WI38 (cell line): ENCODE data around the gene MCTP1.
"Not testable (repeated sequence)": the region's sequence is repeated elsewhere in the genome, so short reads cannot be mapped to it uniquely, and the experiment has no call there.

Experiments
- H3K4me3 ChIP-seq: 2 replicates; pipeline ENCODE4 v1.5.1; 2011; ENCODE audit warnings: low read depth, mild to moderate bottlenecking, control low read depth, low read length
- TF ChIP-seq, protein P1 (sequence below): IDR thresholded peaks from 2 replicates; pipeline ENCODE4 v1.5.1; 2012; ENCODE audit warnings: low read depth, mild to moderate bottlenecking, control low read depth, low read length

MCTP1 gene

DNA sequence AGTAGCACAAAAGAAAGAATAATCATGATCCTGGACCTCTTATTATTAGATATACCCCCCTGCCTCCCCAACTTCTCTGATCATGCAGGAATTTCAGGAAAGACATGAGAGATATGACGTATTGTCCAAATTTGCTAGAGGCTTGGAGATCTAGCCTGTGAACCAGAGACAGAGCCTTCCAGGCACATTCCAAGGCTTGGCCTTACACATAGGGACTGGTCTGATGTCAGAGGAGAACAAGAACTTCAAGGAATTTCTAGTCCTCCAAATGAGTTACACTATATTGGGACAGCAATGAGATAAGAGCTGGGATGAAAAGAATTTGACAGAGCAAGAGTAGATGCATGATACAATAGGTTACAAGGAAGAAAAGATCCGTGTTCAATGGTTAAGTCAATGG is 67.0 kb downstream of the MCTP1 start:
- TF ChIP-seq, protein P1, sequence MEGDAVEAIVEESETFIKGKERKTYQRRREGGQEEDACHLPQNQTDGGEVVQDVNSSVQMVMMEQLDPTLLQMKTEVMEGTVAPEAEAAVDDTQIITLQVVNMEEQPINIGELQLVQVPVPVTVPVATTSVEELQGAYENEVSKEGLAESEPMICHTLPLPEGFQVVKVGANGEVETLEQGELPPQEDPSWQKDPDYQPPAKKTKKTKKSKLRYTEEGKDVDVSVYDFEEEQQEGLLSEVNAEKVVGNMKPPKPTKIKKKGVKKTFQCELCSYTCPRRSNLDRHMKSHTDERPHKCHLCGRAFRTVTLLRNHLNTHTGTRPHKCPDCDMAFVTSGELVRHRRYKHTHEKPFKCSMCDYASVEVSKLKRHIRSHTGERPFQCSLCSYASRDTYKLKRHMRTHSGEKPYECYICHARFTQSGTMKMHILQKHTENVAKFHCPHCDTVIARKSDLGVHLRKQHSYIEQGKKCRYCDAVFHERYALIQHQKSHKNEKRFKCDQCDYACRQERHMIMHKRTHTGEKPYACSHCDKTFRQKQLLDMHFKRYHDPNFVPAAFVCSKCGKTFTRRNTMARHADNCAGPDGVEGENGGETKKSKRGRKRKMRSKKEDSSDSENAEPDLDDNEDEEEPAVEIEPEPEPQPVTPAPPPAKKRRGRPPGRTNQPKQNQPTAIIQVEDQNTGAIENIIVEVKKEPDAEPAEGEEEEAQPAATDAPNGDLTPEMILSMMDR, result no peak
- no peak overlapping the region for H3K4me3 ChIP-seq

DNA sequence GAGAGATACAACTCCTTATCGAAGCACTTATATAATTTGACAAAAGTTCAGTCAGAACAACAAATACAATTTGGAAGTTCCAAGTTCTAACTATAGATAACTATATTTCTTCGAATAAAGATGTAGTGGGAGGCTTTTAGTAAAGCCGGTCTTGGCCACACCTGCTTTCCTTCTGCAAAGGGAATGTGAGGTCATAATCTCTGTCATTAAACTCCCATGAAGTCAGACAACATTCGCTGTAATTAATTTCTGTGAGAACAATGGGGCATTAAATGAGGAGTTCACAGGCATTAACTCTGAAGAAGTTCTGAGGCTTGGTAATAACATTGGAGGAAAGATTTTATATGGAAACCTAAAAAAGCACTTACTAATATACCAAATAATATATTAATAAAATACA is 67.5 kb downstream of the MCTP1 start:
- no peak overlapping the region for H3K4me3 ChIP-seq
- TF ChIP-seq, protein P1, result no peak

DNA sequence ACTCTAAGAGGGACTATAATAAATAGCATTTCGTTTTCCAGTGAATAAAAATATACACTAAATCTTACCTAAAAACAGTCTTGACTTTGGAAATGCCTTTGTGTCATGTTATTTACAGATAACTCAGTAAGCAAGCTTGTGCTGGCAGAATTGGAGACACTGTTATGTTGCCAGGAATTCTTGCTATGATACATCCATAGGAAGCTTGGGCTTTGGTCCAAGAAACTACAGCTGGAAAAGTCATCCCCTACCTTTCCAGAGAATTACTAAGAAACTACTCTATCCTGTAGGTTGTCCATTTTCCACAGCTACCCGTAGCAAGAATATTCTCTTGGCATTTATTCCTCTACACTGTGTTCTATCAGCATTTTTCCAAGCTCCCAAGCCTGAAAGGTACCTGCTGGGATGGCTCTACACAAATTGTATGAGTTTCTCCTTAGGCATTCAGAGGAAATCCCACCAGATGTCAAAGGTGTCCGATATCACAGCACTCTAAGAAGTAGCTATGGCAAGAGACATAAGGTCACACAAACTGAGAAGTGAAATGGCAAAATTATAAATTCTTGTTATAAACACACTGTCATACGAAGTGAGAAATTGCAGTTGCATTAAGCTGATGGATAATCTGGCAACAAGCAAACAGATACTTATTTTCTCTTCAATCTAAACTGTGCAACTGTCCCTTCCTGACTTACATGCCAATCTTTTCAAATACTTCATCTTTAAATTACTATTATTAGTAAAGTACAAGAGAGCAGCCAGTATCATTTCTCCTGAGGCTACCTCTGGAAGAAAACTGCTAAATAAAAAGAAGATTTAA is 68.5 kb downstream of the MCTP1 start:
- TF ChIP-seq, protein P1, result no peak
- no peak overlapping the region for H3K4me3 ChIP-seq

DNA sequence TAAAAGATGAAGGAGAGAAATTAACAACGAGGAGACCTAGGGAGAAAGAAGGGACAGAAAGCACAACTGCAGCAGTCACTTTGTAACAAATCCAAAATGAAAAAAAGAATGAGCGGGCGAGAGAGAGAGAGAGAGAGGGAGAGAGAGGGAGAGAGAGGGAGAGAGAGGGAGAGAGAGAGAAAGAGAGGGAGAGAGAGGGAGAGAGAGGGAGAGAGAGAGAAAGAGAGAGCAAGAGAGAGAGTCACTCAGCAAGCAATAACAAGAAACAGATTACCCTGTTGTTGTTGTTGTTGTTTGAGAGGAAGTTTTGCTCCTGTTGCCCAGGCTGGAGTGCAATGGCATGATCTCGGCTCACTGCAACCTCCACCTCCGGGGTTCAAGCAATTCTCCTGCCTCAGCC is 77.1 kb downstream of the MCTP1 start:
- not testable (repeated sequence) for H3K4me3 ChIP-seq

DNA sequence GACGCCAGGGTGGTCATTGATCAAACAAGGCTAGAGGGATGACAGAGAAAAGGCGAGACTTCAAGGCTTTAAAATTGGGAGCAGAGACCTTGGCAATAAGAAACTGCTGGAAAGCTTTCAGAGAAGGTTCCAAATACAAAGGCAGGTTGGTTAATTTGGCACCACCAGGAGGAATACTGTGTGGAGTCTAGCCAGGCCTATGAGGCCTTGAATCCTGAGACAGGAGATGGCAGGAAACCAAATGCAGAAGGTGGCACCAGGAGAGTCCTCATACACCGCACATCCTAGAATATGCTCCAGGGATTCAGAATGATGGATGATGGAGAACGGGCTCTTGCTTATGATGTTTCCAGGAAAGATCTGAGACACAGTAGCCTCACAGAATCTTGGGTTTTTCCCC is 90.0 kb downstream of the MCTP1 start:
- TF ChIP-seq, protein P1, result no peak
- no peak overlapping the region for H3K4me3 ChIP-seq

DNA sequence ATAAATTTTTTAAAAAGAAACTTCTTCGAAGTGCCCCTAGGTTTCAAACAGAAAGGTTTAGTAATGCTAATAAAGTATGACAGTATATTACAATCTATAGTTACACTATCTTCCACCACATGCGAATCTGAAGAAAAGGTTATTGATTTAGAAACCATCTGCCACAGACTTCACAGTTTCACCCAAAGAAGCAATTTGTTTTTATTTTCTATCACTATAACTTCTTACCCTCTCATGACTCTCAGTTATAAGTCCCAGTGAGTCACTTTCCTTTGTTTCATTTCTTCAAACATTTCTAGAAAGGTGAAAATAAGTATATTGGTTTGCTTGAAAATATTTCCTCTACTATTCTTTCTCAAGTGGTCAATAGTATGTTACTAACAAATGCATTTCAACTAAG is 93.6 kb downstream of the MCTP1 start:
- TF ChIP-seq, protein P1, result no peak
- H3K4me3 ChIP-seq, result no peak overlapping the region

DNA sequence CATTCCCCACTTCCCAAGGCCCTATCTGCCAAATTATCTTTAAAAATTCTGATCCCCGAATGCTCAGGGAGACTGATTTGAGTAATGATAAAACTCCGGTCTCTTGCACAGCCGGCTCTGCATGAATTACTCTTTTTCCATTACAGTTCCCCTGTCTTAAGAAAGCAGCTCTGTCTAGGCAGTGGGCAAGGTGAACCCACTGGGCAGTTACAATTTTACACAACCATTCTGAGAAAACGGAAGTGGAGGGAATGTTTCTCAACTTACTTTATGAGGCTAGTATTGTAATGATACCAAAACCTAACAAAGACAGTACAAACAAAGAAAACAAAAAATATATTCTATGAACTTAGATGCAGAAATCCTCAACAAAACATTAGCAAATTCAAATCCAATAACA is 100.0 kb downstream of the MCTP1 start:
- TF ChIP-seq, protein P1, result no peak
- no peak overlapping the region for H3K4me3 ChIP-seq

DNA sequence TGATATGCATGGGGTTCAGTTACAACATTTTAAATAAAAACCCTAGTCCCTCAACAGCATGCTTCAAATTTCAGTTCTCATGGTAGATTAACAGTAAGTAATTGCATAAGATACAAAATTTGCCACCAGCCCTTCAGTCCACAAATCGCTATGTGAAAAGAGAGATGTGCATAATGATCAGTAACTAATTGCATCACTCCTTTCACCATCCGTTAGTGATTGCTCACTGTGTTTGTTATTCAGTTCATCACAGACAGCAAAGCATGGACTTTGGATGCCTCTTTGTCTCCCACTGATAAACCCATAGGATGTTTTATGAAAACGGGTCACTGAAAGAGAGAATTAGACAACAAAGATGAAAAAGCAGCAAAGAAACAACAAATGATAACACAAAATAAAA is 103.2 kb downstream of the MCTP1 start:
- TF ChIP-seq, protein P1, result no peak
- no peak overlapping the region for H3K4me3 ChIP-seq
